M059J (cell line): ENCODE data around the gene CEP83. TPM values are rescaled to one million over a fixed set of nuclear protein-coding genes. Genes with fewer than 3 reads are reported as not detected.
"Not testable (repeated sequence)": the region's sequence is repeated elsewhere in the genome, so short reads cannot be mapped to it uniquely, and the experiment has no call there.

Experiments used
- DNase-seq: peaks from one replicate; pipeline ENCODE4 v3.0.0-alpha.2; 2012; ENCODE audit warnings: low read depth
- total RNA-seq: library from RNA; depleted of rRNA; stranded (reverse); fragments of >200 nt; shearing (Covaris generic); gene quantifications from 2 replicates; pipeline ENCODE4 v1.2.3, GENCODE V29; 2014

Gene CEP83
- total RNA-seq, 1 experiment from 2014 or later = 6.6 TPM

- no peak for DNase-seq
Measured at GRCh38 chr12:94380507-94380906, 79.2 kb downstream of the CEP83 start.

GRCh38 chr12:94379479-94380113 is 80.1 kb downstream of the CEP83 start:
- no peak for DNase-seq

- no peak for DNase-seq
Measured at GRCh38 chr12:94377599-94377998, 82.1 kb downstream of the CEP83 start.

- no peak for DNase-seq
Measured at GRCh38 chr12:94374124-94374523, 85.5 kb downstream of the CEP83 start.

- no peak for DNase-seq
Measured at GRCh38 chr12:94372461-94372860, 87.2 kb downstream of the CEP83 start.

- no peak for DNase-seq
Measured at GRCh38 chr12:94362653-94363052, 97.0 kb downstream of the CEP83 start.

GRCh38 chr12:94359761-94360160 is 99.9 kb downstream of the CEP83 start:
- no peak for DNase-seq

- peak; percentile 30 for DNase-seq
Measured at GRCh38 chr12:94353130-94353529, 106.5 kb downstream of the CEP83 start.

GRCh38 chr12:94340573-94340972 is 119.1 kb downstream of the CEP83 start:
- no peak for DNase-seq

- no peak for DNase-seq
Measured at GRCh38 chr12:94338006-94338794, 121.5 kb downstream of the CEP83 start.

GRCh38 chr12:94336211-94336925 is 123.3 kb downstream of the CEP83 start:
- DNase-seq = no peak

- DNase-seq = no peak
Measured at GRCh38 chr12:94333396-94333795, 126.3 kb downstream of the CEP83 start.

GRCh38 chr12:94329366-94329765 is 130.3 kb downstream of the CEP83 start:
- no peak for DNase-seq

- DNase-seq = no peak
Measured at GRCh38 chr12:94327809-94328208, 131.9 kb downstream of the CEP83 start.

GRCh38 chr12:94326727-94327126 is 132.9 kb downstream of the CEP83 start:
- peak; percentile 92 for DNase-seq

- no peak for DNase-seq
Measured at GRCh38 chr12:94326234-94326633, 133.4 kb downstream of the CEP83 start.

GRCh38 chr12:94322346-94322745 is 137.3 kb downstream of the CEP83 start:
- DNase-seq = no peak

GRCh38 chr12:94320109-94320508 is 139.6 kb downstream of the CEP83 start:
- no peak for DNase-seq

- no peak for DNase-seq
Measured at GRCh38 chr12:94318181-94318580, 141.5 kb downstream of the CEP83 start.

- DNase-seq = not testable (repeated sequence)
Measured at GRCh38 chr12:94316600-94316999, 143.1 kb downstream of the CEP83 start.

GRCh38 chr12:94312378-94312777 is 147.3 kb downstream of the CEP83 start:
- no peak for DNase-seq

GRCh38 chr12:94309373-94309772 is 150.3 kb downstream of the CEP83 start:
- no peak for DNase-seq

GRCh38 chr12:94308612-94309011 is 151.1 kb downstream of the CEP83 start:
- no peak for DNase-seq
